Measurements from ENCODE around the gene GPR161. TPM values are rescaled to one million over a fixed set of nuclear protein-coding genes. Genes with fewer than 3 reads are reported as not detected.

The GPR161 gene
- total and polyA plus RNA-seq, 10 of the 15 experiments (the other 5 are each of a cell fraction or from before 2014, with no cell fraction given) = 0.07 to 0.49 (median 0.34) TPM; not detected in 2

DNA sequence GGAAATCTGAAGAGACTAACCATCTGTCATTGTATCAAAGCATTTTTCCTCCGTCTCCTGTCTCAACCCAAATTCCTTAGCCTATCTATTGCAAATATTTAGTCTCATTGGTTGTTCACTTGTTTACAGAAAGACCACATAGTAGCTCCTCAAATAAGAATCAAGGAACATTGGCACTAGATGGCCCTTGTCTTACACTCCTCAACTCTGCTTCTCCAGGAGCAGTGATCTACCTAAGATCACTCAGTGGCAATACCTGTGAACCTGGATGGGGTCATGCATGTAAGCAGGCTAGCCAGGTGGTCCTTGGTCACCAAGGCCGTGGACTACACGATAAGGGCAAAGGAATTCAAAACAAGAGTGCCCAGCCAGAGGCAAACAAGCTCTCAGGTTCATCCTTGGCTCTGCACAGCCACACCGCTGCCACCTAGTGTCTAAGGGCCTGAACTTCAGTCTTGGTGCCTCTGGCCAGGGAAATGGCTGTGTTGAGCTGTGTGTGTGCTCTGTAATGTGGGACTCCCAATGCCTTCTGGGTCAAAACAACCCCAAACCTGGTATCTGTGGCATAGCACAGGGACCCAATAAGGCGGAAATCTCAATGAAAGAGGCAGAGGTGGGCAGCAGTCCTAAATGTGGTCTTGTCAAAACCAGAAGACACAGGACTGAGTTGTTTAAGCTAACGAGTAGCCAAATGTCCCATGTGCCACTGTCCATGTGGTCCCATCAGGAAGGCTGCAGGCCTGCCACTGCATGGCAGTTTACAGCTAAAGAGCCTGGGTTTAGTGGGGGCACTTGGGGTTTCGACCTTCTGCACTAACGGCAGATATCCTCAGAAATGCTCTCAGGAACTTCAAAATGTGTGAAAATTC lies 54.5 kb downstream of the GPR161 start:
- Histone ChIP-seq H2AFZ (ENCODE audit: control insufficient read depth, low read depth, low read length) (no peak overlapping the region), H4K20me1 (ENCODE audit: control insufficient read depth, insufficient read depth) (no peaks in the 10 kb centered on the region), H3K4me1 (ENCODE audit: control insufficient read depth, insufficient read depth, low read length) (no peaks in the 10 kb centered on the region), H3K27ac (ENCODE audit: control insufficient read depth, insufficient read depth) (no peak overlapping the region), H3K79me2 (ENCODE audit: control insufficient read depth, insufficient read depth, low read length) (no peaks in the 10 kb centered on the region), H3K27me3 (replicated peaks in 1 of 2; ENCODE audit: control insufficient read depth in 2 of 2, insufficient read depth in 2 of 2, low read length in 1 of 2) (no peaks in the 10 kb centered on the region), H3K4me2 (ENCODE audit: control insufficient read depth, insufficient read depth) (no peak overlapping the region), H3K4me3 (no peak overlapping the region), H3K9me3 (replicated peaks; ENCODE audit: control insufficient read depth, insufficient read depth, low read length) (no peaks in the 10 kb centered on the region), H3K36me3 (ENCODE audit: control insufficient read depth in 2 of 2, insufficient read depth in 2 of 2, low read length in 1 of 2) (peaks cover 0 to 5% of the 10 kb centered on the region in 2 experiments; a peak in 2 of 4 replicates), H3K9ac (ENCODE audit: control insufficient read depth, insufficient read depth, low read length) (no peak overlapping the region)
- peak; percentile 95 for ATAC-seq
- SMC1A ChIA-PET (ENCODE audit: uncharacterized antibody, unreplicated experiment) = interaction anchor here (0.6 to 2.2 kb wide), 46 partner anchors 9 to 1771 kb away, joined by 3 to 13 read pairs (median 4); partner anchors contain the start of genes MPZL1 and SFT2D2
- no TSS peak for BruUV-seq (replicated peaks)
- CTCF ChIA-PET = interaction anchor here (0.7 to 7.2 kb wide), 88 partner anchors 11 to 1266 kb away, joined by 3 to 95 read pairs (median 5); partner anchors contain the start of genes ADCY10, MPC2 and MPZL1
- intact Hi-C loops (cut with micrococcal nuclease; ENCODE audit: unreplicated experiment) = loop anchor here (1.0 to 10.0 kb wide), 4 partner anchors 145 to 365 kb away; partner anchors contain the start of gene SFT2D2
- in situ Hi-C loops (cut with MboI) = no loop called here
- RAD21 ChIA-PET (ENCODE audit: unreplicated experiment) = interaction anchor here (0.6 to 4.1 kb wide), 37 partner anchors 10 to 488 kb away, joined by 3 to 18 read pairs (median 4); no protein-coding TSS in a partner anchor
- 41% methylated on average over 8 of the region's 8 CpGs for WGBS (ENCODE audit: insufficient coverage, insufficient replicate concordance, low lambda C conversion rate, missing lambda C conversion rate)
- peak; percentile 98 for FAIRE-seq
- DNase-seq (ENCODE audit: low read depth, low spot score) = peak; percentile 17
- POLR2A ChIA-PET = interaction anchor here (0.6 to 0.8 kb wide), 3 partner anchors 18 to 358 kb away, joined by 3 read pairs; no protein-coding TSS in a partner anchor
- TF ChIP-seq NRF1 (conservative IDR thresholded peaks at IDR 0.05; ENCODE audit: low read depth, low read length) = no peak
- no peak for TF ChIP-seq FOXK2 (IDR thresholded peaks at IDR 0.05)
- TF ChIP-seq YY1 (IDR thresholded peaks at IDR 0.05; ENCODE audit: low read depth, low read length) = peak; percentile 84
- no peak for TF ChIP-seq CBX5 (IDR thresholded peaks at IDR 0.05; ENCODE audit: low read depth)
- TF ChIP-seq SMC3 (IDR thresholded peaks at IDR 0.05; ENCODE audit: borderline replicate concordance, low read length) = peak; percentile 57; the same call in 1 of the 2 replicates
- no peak for TF ChIP-seq WRNIP1 (IDR thresholded peaks at IDR 0.05; ENCODE audit: borderline replicate concordance, low read depth, low read length)
- TF ChIP-seq CTCF (IDR thresholded peaks at IDR 0.05 in 2 of 3, conservative IDR thresholded peaks at IDR 0.05 in 1 of 3; ENCODE audit: control insufficient read depth in 2 of 3, extremely low read depth in 1 of 3, insufficient read depth in 1 of 3, low read depth in 3 of 3, low read length in 3 of 3) = peak; percentile 92 to 98 (median 95); a peak in 5 of 6 replicates
- TF ChIP-seq SIX5 (IDR thresholded peaks at IDR 0.05; ENCODE audit: low read depth, low read length, severe bottlenecking) = no peak
- TF ChIP-seq RAD21 (IDR thresholded peaks at IDR 0.05; ENCODE audit: insufficient read depth, low read depth, low read length) = peak; percentile 83
- TF ChIP-seq ZBTB11 (CRISPR knock-in tag; IDR thresholded peaks at IDR 0.05) = no peak
- no peak for TF ChIP-seq NBN (IDR thresholded peaks at IDR 0.05)
- TF ChIP-seq TCF3 (IDR thresholded peaks at IDR 0.05; ENCODE audit: borderline replicate concordance, insufficient read depth, low read depth, low read length) = no peak
- TF ChIP-seq DPF2 (IDR thresholded peaks at IDR 0.05) = no peak
- no peak for TF ChIP-seq BMI1 (IDR thresholded peaks at IDR 0.05; ENCODE audit: borderline replicate concordance)
- TF ChIP-seq PML (IDR thresholded peaks at IDR 0.05; ENCODE audit: low read length) = no peak
- TF ChIP-seq MEF2B (IDR thresholded peaks at IDR 0.05; ENCODE audit: partially characterized antibody, poor library complexity, severe bottlenecking) = no peak
